OCI-LY3 (cell line): Measurements from ENCODE around the gene CAMTA1.

Source experiments
- H2AFZ ChIP-seq: fragments of 200-600, 300-600 bp; shearing (Covaris generic); 2 replicates; pipeline ENCODE4 v1.6.0; 2014; ENCODE audit warnings: antibody characterized with exemption, low read depth, low read length
- H3K27ac ChIP-seq: fragments of 200-600, 300-600 bp; sonication (generic); 2 replicates; pipeline ENCODE4 v1.5.1; 2014; ENCODE audit warnings: mild to moderate bottlenecking, low read length, moderate library complexity, mixed read lengths
- H3K27me3 ChIP-seq: fragments of 200-600, 300-600 bp; sonication (generic); 2 replicates; pipeline ENCODE4 v1.6.1; 2014; ENCODE audit warnings: low read depth, low read length, mixed read lengths
- H3K36me3 ChIP-seq: fragments of 200-600, 300-600 bp; sonication (generic); replicated peaks from 2 replicates; pipeline ENCODE3; 2014; ENCODE audit warnings: low read depth, low read length, mixed read lengths
- H3K4me1 ChIP-seq: fragments of 300-600, 200-600 bp; sonication (generic); 2 replicates; pipeline ENCODE4 v1.6.1; 2014; ENCODE audit warnings: low read length, mixed read lengths
- H3K4me2 ChIP-seq: fragments of 200-600, 300-600 bp; sonication (generic); 2 replicates; pipeline ENCODE4 v1.6.1; 2014; ENCODE audit warnings: low read length, mixed read lengths
- H3K4me3 ChIP-seq: fragments of 300-600, 200-600 bp; sonication (generic); 2 replicates; pipeline ENCODE4 v1.5.1; 2014; ENCODE audit warnings: antibody characterized with exemption, mild to moderate bottlenecking, low read length, moderate library complexity
- H3K79me2 ChIP-seq: fragments of 300-600, 200-600 bp; shearing (Covaris generic); 2 replicates; pipeline ENCODE4 v1.6.1; 2014; ENCODE audit warnings: mild to moderate bottlenecking, low read length, mixed read lengths
- H3K9ac ChIP-seq: fragments of 300-600, 200-600 bp; shearing (Covaris generic); 2 replicates; pipeline ENCODE4 v1.6.0; 2014; ENCODE audit warnings: mild to moderate bottlenecking, low read length, moderate library complexity
- H3K9me3 ChIP-seq: fragments of 200-600, 300-600 bp; shearing (Covaris generic); 2 replicates; pipeline ENCODE4 v1.6.1; 2014; ENCODE audit warnings: low read length, mixed read lengths; ENCODE audit not compliant: insufficient read depth
- H4K20me1 ChIP-seq: fragments of 200-600, 300-600 bp; sonication (generic); 2 replicates; pipeline ENCODE4 v1.6.1; 2016; ENCODE audit warnings: low read length, mixed read lengths; ENCODE audit not compliant: insufficient read depth
- EZH2phosphoT487 ChIP-seq: fragments of 200-600 bp; shearing (Covaris generic); IDR thresholded peaks from 2 replicates; pipeline ENCODE4 v1.6.1; 2018; ENCODE audit warnings: antibody characterized with exemption, mixed run types, low read depth
- TF ChIP-seq, protein P1 (sequence below): fragments of 200-600, 300-600 bp; sonication (generic); IDR thresholded peaks from 2 replicates; pipeline ENCODE4 v1.5.1; 2014; ENCODE audit warnings: antibody characterized with exemption, low read length, low read depth

CAMTA1 gene

DNA sequence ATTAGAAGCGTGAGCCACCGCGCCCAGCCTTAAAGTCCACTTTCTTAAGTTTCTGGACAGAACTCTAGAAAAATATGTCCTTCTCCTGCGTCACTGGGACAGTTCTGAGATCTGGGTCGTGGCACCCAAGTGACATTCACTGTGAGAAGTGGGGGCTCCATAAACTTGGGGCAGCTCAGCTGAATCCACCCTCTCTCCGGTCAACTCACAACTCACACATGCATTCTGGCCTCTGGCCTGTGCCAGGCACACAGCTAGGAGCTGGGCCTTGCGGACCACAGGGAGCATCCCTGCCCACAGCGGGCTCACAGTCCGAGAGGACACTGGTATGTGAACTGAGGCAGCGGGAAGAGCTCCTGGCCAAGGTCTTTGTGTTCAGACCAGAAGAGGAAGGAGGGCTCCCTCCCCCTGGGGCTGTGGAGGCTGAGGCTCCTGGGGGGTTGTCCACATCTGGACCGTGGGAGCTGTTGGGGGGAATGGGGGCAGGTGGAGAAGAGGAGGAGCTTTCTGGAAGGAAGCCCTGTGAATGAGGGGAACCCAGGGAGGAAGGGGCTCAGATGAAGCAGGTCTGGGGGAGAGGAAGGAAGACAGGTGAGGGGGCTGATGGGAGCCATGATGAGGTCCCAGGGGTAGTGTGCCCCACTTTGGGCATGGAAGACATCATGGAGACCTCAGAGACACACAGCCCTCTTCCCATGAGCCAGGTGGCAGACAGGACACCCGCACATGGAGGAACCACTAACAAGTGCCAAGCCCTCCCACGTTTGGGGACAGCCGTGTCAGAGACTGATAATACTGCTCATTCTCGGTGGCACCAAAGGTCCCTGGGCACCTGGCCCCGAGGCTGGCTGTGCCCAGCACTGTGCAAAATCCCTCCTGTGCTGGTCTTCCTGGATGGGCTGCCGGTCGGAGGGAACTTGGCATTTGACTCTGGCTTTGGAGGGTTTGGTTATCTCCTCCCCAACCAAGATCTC lies 794.9 kb downstream of the CAMTA1 start:
- no peaks in the 10 kb centered on the region for H3K36me3 ChIP-seq
- no peak overlapping the region for H3K4me2 ChIP-seq
- H3K4me3 ChIP-seq = no peak overlapping the region
- no peak overlapping the region for H3K9ac ChIP-seq
- H3K9me3 ChIP-seq = no peaks in the 10 kb centered on the region
- H3K79me2 ChIP-seq = no peaks in the 10 kb centered on the region
- H4K20me1 ChIP-seq = no peaks in the 10 kb centered on the region
- H3K27ac ChIP-seq = no peak overlapping the region
- no peaks in the 10 kb centered on the region for H3K27me3 ChIP-seq
- no peaks in the 10 kb centered on the region for H3K4me1 ChIP-seq
- TF ChIP-seq, protein P1, sequence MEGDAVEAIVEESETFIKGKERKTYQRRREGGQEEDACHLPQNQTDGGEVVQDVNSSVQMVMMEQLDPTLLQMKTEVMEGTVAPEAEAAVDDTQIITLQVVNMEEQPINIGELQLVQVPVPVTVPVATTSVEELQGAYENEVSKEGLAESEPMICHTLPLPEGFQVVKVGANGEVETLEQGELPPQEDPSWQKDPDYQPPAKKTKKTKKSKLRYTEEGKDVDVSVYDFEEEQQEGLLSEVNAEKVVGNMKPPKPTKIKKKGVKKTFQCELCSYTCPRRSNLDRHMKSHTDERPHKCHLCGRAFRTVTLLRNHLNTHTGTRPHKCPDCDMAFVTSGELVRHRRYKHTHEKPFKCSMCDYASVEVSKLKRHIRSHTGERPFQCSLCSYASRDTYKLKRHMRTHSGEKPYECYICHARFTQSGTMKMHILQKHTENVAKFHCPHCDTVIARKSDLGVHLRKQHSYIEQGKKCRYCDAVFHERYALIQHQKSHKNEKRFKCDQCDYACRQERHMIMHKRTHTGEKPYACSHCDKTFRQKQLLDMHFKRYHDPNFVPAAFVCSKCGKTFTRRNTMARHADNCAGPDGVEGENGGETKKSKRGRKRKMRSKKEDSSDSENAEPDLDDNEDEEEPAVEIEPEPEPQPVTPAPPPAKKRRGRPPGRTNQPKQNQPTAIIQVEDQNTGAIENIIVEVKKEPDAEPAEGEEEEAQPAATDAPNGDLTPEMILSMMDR = no peak
- no peak for TF ChIP-seq EZH2phosphoT487
- H2AFZ ChIP-seq = no peak overlapping the region

DNA sequence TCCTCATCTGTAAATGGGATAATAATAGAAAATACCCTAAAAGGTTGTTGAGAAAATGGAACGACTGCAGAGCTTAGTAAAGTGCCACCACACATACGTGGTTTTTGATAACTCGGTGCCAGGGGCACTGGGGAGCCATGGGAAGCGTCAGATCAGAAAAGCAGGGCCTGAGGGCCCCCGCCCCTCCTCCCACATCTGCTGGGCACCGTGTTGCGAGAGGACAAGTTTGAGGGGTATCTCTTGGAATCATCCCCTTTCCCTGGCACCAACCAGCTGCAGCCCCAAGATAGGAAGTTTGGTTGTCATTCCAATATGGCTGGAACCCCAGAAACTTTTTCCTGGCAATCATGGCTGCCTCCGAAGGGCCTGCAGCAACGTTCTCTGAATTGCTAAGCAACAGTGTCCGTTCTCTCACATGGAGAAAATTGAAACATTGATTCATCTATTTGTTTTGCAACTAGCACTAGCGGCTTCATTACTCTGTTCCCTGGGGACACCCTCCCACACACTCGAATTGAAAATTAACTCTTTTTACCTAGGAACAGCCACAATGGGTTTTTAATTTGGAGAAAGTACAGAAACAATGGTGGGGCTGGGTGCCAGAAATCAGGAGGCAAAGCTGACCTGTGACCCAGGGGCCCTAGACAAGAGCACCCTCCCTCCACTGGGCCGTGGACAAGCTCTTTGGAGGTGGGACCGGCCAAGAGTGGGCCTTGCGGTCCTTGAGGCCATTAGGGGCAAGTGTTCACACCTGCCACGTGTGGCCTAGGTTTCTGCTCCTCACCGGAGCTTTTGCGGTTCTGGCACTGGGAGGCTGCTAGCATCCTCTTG lies 795.9 kb downstream of the CAMTA1 start:
- Histone ChIP-seq H3K4me2 (no peak overlapping the region), H4K20me1 (no peaks in the 10 kb centered on the region), H3K4me3 (no peak overlapping the region), H3K4me1 (no peaks in the 10 kb centered on the region), H3K27me3 (no peaks in the 10 kb centered on the region), H3K27ac (no peak overlapping the region), H2AFZ (no peak overlapping the region), H3K9ac (no peak overlapping the region), H3K9me3 (no peaks in the 10 kb centered on the region), H3K79me2 (no peaks in the 10 kb centered on the region), H3K36me3 (no peaks in the 10 kb centered on the region)
- TF ChIP-seq, protein P1 = no peak
- no peak for TF ChIP-seq EZH2phosphoT487

DNA sequence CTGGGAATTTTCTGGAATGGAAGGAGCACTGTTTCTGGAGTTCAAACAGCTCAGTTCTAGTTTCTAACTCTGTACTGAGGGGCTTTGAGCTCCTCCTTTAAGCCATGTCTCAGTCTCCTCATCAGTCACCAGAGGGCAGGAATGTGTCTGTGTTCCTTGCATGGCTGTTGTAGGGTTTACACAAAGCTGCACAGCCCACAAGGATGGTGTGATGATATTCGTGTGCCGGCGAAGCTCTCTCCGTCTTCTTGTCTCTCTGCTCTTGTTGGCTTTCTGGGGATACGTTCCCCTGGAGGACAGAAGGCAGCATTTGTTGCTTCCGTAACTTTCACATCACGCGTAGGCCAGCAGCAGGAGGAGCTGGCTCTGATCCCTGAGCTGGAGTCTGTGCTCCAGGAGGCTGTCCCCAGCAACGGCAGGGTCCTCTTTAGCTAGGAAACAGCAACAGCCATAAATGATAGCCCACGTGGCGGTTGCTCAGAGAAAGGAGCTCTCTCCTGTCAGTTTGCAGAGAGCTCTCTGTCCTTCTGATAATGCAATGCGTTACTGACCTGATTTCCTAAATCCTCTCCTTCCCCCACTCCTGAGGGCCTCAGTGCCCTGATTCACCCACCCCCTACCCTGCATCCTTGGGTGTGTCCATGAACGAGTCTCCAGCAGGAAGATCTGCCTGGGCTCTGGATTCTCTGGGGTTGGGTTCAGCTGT lies 796.7 kb downstream of the CAMTA1 start:
- Histone ChIP-seq H3K4me1 (no peaks in the 10 kb centered on the region), H4K20me1 (no peaks in the 10 kb centered on the region), H3K79me2 (no peaks in the 10 kb centered on the region), H3K27ac (no peak overlapping the region), H3K4me3 (no peak overlapping the region), H3K9me3 (no peaks in the 10 kb centered on the region), H3K9ac (no peak overlapping the region), H3K27me3 (no peaks in the 10 kb centered on the region), H3K4me2 (no peak overlapping the region), H2AFZ (no peak overlapping the region), H3K36me3 (no peaks in the 10 kb centered on the region)
- no peak for TF ChIP-seq EZH2phosphoT487
- TF ChIP-seq, protein P1 = no peak
